ENCODE measurements around the gene POMGNT2.

- TF ChIP-seq CTCF (conservative IDR thresholded peaks at IDR 0.05; ENCODE audit: low read depth in 2 of 2): no peak
- no peak for TF ChIP-seq EZH2phosphoT487 (IDR thresholded peaks at IDR 0.05; ENCODE audit: unreplicated experiment)
- TF ChIP-seq CREB1 (CRISPR knock-in tag; IDR thresholded peaks at IDR 0.05; ENCODE audit: low read depth): no peak
- no peak for TF ChIP-seq EZH2 (IDR thresholded peaks at IDR 0.05; ENCODE audit: low read depth, unreplicated experiment)
- no peak for TF ChIP-seq REST (IDR thresholded peaks at IDR 0.05; ENCODE audit: unreplicated experiment)
- TF ChIP-seq POLR2AphosphoS5 (IDR thresholded peaks at IDR 0.05; ENCODE audit: low read depth): no peak
- no peak for TF ChIP-seq ZNF114 (CRISPR knock-in tag; IDR thresholded peaks at IDR 0.05)
- TF ChIP-seq, protein P1, sequence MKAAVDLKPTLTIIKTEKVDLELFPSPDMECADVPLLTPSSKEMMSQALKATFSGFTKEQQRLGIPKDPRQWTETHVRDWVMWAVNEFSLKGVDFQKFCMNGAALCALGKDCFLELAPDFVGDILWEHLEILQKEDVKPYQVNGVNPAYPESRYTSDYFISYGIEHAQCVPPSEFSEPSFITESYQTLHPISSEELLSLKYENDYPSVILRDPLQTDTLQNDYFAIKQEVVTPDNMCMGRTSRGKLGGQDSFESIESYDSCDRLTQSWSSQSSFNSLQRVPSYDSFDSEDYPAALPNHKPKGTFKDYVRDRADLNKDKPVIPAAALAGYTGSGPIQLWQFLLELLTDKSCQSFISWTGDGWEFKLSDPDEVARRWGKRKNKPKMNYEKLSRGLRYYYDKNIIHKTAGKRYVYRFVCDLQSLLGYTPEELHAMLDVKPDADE (IDR thresholded peaks at IDR 0.05): no peak
- TF ChIP-seq JUNB (IDR thresholded peaks at IDR 0.05; ENCODE audit: unreplicated experiment): no peak
- no peak for TF ChIP-seq NANOG (IDR thresholded peaks at IDR 0.05; ENCODE audit: borderline replicate concordance)
- TF ChIP-seq, protein P2, sequence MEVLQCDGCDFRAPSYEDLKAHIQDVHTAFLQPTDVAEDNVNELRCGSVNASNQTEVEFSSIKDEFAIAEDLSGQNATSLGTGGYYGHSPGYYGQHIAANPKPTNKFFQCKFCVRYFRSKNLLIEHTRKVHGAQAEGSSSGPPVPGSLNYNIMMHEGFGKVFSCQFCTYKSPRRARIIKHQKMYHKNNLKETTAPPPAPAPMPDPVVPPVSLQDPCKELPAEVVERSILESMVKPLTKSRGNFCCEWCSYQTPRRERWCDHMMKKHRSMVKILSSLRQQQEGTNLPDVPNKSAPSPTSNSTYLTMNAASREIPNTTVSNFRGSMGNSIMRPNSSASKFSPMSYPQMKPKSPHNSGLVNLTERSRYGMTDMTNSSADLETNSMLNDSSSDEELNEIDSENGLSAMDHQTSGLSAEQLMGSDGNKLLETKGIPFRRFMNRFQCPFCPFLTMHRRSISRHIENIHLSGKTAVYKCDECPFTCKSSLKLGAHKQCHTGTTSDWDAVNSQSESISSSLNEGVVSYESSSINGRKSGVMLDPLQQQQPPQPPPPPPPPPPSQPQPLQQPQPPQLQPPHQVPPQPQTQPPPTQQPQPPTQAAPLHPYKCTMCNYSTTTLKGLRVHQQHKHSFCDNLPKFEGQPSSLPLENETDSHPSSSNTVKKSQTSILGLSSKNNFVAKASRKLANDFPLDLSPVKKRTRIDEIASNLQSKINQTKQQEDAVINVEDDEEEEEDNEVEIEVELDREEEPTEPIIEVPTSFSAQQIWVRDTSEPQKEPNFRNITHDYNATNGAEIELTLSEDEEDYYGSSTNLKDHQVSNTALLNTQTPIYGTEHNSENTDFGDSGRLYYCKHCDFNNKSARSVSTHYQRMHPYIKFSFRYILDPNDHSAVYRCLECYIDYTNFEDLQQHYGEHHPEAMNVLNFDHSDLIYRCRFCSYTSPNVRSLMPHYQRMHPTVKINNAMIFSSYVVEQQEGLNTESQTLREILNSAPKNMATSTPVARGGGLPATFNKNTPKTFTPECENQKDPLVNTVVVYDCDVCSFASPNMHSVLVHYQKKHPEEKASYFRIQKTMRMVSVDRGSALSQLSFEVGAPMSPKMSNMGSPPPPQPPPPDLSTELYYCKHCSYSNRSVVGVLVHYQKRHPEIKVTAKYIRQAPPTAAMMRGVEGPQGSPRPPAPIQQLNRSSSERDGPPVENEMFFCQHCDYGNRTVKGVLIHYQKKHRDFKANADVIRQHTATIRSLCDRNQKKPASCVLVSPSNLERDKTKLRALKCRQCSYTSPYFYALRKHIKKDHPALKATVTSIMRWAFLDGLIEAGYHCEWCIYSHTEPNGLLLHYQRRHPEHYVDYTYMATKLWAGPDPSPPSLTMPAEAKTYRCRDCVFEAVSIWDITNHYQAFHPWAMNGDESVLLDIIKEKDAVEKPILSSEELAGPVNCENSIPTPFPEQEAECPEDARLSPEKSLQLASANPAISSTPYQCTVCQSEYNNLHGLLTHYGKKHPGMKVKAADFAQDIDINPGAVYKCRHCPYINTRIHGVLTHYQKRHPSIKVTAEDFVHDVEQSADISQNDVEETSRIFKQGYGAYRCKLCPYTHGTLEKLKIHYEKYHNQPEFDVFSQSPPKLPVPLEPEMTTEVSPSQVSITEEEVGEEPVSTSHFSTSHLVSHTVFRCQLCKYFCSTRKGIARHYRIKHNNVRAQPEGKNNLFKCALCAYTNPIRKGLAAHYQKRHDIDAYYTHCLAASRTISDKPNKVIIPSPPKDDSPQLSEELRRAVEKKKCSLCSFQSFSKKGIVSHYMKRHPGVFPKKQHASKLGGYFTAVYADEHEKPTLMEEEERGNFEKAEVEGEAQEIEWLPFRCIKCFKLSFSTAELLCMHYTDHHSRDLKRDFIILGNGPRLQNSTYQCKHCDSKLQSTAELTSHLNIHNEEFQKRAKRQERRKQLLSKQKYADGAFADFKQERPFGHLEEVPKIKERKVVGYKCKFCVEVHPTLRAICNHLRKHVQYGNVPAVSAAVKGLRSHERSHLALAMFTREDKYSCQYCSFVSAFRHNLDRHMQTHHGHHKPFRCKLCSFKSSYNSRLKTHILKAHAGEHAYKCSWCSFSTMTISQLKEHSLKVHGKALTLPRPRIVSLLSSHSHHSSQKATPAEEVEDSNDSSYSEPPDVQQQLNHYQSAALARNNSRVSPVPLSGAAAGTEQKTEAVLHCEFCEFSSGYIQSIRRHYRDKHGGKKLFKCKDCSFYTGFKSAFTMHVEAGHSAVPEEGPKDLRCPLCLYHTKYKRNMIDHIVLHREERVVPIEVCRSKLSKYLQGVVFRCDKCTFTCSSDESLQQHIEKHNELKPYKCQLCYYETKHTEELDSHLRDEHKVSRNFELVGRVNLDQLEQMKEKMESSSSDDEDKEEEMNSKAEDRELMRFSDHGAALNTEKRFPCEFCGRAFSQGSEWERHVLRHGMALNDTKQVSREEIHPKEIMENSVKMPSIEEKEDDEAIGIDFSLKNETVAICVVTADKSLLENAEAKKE (CRISPR knock-in tag; IDR thresholded peaks at IDR 0.05): no peak
These were observed 11.5 kb downstream of the POMGNT2 start for GRCh38 chr3:43094381-43094780.
